Measurements from ENCODE around the gene USP7. TPM values are rescaled to one million over a fixed set of nuclear protein-coding genes. Genes with fewer than 3 reads are reported as not detected.

USP7 gene
- total RNA-seq, 1 donor from 2014 or later: 87.3 TPM

Other genes starting within 250 kb of the USP7 start
- 6.6 TPM for gene TMEM186, start 166.3 kb downstream of the USP7 start, total RNA-seq
- gene PMM2, start 166.1 kb downstream of the USP7 start, total RNA-seq: 35.2 TPM
- gene CARHSP1, start 94.9 kb downstream of the USP7 start, total RNA-seq: 161 TPM
- gene LITAFD, start 81.6 kb downstream of the USP7 start, total RNA-seq: not detected
- 50.1 TPM for gene HAPSTR1, start 127.7 kb upstream of the USP7 start, total RNA-seq

Measured in esophagus mucosa (tissue), 1 donor.